NB4 (cell line): ENCODE results near the gene TMEM100.

ENCODE experiments used
- DNase-seq: peaks from one replicate; pipeline ENCODE4 v3.0.0; 2010; ENCODE audit warnings: low read depth
- H3K4me3 ChIP-seq: one replicate; pipeline ENCODE4 v1.5.1; 2011; ENCODE audit warnings: mild to moderate bottlenecking, low read depth, low read length, moderate library complexity
- MAX ChIP-seq: IDR thresholded peaks from 2 replicates; pipeline ENCODE4 v1.6.1; 2011; ENCODE audit warnings: low read depth, low read length
- MYC ChIP-seq: IDR thresholded peaks from 2 replicates; pipeline ENCODE4 v1.6.1; 2011; ENCODE audit warnings: low read depth, low read length
- POLR2A ChIP-seq: IDR thresholded peaks from 2 replicates; pipeline ENCODE4 v1.6.1; 2011; ENCODE audit warnings: mild to moderate bottlenecking; ENCODE audit not compliant: insufficient read length; ENCODE audit errors: extremely low read depth
- TF ChIP-seq, protein P1 (sequence below): IDR thresholded peaks from one replicate; pipeline ENCODE4 v1.5.1; 2012; ENCODE audit warnings: low read depth, low read length

TMEM100 gene

GRCh38 chr17:55734128-55734781, 11.6 kb upstream of the TMEM100 start:
- no peak overlapping the region for H3K4me3 ChIP-seq
- DNase-seq: no peak
- TF ChIP-seq, protein P1, sequence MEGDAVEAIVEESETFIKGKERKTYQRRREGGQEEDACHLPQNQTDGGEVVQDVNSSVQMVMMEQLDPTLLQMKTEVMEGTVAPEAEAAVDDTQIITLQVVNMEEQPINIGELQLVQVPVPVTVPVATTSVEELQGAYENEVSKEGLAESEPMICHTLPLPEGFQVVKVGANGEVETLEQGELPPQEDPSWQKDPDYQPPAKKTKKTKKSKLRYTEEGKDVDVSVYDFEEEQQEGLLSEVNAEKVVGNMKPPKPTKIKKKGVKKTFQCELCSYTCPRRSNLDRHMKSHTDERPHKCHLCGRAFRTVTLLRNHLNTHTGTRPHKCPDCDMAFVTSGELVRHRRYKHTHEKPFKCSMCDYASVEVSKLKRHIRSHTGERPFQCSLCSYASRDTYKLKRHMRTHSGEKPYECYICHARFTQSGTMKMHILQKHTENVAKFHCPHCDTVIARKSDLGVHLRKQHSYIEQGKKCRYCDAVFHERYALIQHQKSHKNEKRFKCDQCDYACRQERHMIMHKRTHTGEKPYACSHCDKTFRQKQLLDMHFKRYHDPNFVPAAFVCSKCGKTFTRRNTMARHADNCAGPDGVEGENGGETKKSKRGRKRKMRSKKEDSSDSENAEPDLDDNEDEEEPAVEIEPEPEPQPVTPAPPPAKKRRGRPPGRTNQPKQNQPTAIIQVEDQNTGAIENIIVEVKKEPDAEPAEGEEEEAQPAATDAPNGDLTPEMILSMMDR: no peak
- TF ChIP-seq POLR2A (no peak), MYC (no peak), MAX (no peak)

DNA sequence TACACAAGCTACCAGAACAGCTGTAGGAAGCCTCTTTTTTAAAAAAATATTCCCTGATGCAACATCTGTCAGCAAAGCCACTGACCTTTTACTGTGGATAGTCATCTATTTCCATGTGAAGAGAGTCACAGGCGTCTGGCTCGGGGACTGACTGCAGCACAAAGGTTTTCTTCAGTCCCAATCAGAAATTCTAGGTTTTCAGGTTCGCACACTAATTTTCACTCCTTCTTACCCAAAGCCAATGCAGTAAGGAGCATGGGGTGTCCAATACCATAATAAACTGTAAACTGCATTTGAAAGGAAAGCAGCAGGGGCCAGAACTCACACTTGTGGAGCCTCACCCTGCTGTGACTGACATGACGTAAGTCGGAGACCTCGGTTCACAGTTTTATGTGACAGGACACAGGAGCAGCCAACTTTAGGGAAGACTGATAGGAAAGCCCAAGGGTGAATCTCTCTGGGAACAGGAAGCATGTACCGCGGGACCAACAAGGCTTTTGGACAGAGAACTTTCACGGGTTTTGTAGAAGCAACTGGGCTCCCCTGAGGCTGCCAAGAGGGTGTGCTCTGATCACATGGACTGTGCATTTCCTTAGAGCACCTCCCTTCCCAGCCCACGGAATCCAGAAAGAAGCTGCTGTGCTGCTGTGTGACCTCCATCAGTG, 9.1 kb upstream of the TMEM100 start:
- no peak for DNase-seq
- TF ChIP-seq, protein P1: no peak
- TF ChIP-seq MAX: no peak
- no peak for TF ChIP-seq POLR2A
- TF ChIP-seq MYC: no peak
- H3K4me3 ChIP-seq: no peak overlapping the region

DNA sequence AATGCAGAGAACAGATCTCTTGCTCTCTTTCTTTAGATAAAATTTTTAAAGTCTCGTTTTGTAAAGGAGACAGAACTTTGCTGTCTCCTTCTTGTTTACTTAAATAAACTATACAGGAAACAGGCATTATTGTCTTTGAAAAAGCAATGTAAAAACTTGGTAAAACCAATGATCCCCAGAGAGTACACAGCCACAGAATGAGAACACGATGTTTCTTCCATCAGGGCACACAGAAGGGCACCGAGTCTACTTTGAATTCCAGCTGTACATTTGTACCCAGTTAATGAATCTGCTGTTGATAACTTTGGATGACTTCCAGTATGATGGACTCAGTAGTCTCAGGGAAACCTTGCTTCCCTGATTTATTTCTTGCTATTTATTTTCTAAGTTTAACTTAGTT, 8.1 kb upstream of the TMEM100 start:
- no peak for DNase-seq
- no peak for TF ChIP-seq POLR2A
- no peak overlapping the region for H3K4me3 ChIP-seq

DNA sequence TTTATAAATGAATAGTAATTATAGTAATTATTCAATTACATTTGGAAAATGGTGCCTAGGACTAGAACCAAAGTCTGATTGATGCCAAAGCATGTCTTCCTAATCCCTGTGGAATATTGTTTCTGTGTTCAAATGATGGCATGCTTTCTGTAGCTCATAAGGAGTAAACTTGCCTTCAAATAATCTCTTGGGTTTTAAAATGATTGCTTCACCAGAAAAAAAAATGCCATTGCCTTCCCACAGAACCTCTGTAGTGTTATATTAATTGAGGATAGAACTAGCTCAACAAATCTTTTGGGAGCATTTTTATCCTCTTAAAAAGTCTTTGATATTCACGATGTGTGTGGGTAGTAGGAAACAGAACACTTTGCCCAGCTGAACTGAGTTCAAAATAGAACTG, 7.7 kb upstream of the TMEM100 start:
- no peak overlapping the region for H3K4me3 ChIP-seq
- DNase-seq: no peak
- TF ChIP-seq MAX: no peak
- no peak for TF ChIP-seq POLR2A
- TF ChIP-seq, protein P1: no peak
- TF ChIP-seq MYC: no peak

GRCh38 chr17:55729484-55729883, 6.8 kb upstream of the TMEM100 start:
- DNase-seq: no peak
- H3K4me3 ChIP-seq: no peak overlapping the region
- TF ChIP-seq MYC: no peak
- TF ChIP-seq, protein P1: no peak
- no peak for TF ChIP-seq MAX
- TF ChIP-seq POLR2A: no peak

DNA sequence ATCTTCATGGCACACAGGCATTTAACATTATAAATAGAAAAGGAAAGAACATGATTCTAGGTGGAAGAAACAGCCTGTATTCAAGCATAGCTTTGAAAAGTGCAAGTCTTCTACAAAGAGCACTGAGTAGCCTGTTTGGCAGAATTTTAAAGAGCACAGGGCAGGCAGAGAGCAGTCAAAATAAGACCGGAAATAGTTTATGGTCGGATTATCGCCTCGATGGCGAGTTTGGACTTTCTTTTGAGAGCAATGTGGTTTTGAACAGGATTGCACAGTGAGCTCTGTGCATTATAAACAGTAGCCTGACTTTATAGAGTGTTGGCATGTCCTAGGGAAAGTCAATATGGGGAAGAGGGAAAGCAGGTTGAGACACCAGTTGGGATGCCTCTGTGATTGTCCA, 6.2 kb upstream of the TMEM100 start:
- no peak overlapping the region for H3K4me3 ChIP-seq
- no peak for DNase-seq
- TF ChIP-seq MAX (no peak), MYC (no peak), POLR2A (no peak)
- TF ChIP-seq, protein P1: no peak
